HepG2 (cell line): ENCODE results near the gene PLEKHG4. TPM values are rescaled to one million over a fixed set of nuclear protein-coding genes. Genes with fewer than 3 reads are reported as not detected.

Source experiments
- ATAC-seq: fragments of 200-7000 bp; cut with Tn5 transposase; 3 replicates; pipeline ENCODE4 v1.9.1; 2020; ENCODE audit warnings: mild to moderate bottlenecking, moderate library complexity
- BruUV-seq: library from RNA; stranded (reverse); fragments of 400-500 nt; replicated peaks from 2 replicates; lab custom pipeline; 2021; lab: Mats Ljungman, UMichigan
- CTCF ChIA-PET: fragments of 300-600 bp; formaldehyde crosslinking; extraction: SDS; loops from one replicate; lab custom pipeline; 2021; ENCODE audit warnings: low total read pairs, inconsistent platforms, low intra/inter-chr PET ratio; lab: Yijun Ruan, JAX
- POLR2A ChIA-PET: fragments of 350-600 bp; sonication (Branson Sonifier 250); formaldehyde crosslinking; loops from one replicate; lab custom pipeline; 2020; ENCODE audit warnings: antibody characterized with exemption, inconsistent platforms; lab: Yijun Ruan, JAX
- DNase-seq: peaks from one replicate; pipeline ENCODE4 v3.0.0-alpha.2; 2015; ENCODE audit warnings: low spot score
- FAIRE-seq: peaks from 3 replicates; lab custom pipeline; 2011; peaks lifted over from hg19 to GRCh38; lab: Jason Lieb, UNC
- H2AFZ ChIP-seq: one replicate; pipeline ENCODE4 v1.6.1; 2011; ENCODE audit warnings: low read length, inconsistent platforms
- H3K27ac ChIP-seq: fragments of 300-600 bp; 3 replicates; pipeline ENCODE4 v1.8.0; 2011; ENCODE audit warnings: mixed run types, mild to moderate bottlenecking, mixed read lengths, low read length, inconsistent platforms; ENCODE audit not compliant: insufficient read depth; ENCODE audit errors: extremely low read length
- H3K27me3 ChIP-seq, 2 experiments: fragments of 200-600 bp in 1 of 2; 2 replicates in 1 of 2; 3 replicates in 1 of 2; pipeline versions ENCODE4 v1.6.0 to v1.8.0; 2011; ENCODE audit warnings: low read length in 2 of 2, mild to moderate bottlenecking in 2 of 2, moderate library complexity in 2 of 2, inconsistent platforms in 1 of 2; ENCODE audit not compliant: insufficient read depth in 2 of 2, control insufficient read depth in 1 of 2
- H3K36me3 ChIP-seq, 2 experiments: fragments of 200-600 bp in 1 of 2; replicated peaks in 1 of 2; 2 replicates in 1 of 2; 3 replicates in 1 of 2; pipeline versions ENCODE4 v1.5.1 to v1.8.0; 2011; ENCODE audit warnings: low read length in 2 of 2, inconsistent platforms in 1 of 2; ENCODE audit not compliant: insufficient read depth in 2 of 2, control insufficient read depth in 1 of 2
- H3K4me1 ChIP-seq: 2 replicates; pipeline ENCODE4 v1.5.1; 2012; ENCODE audit warnings: low read length, inconsistent platforms; ENCODE audit not compliant: insufficient read depth
- H3K4me2 ChIP-seq: 2 replicates; pipeline ENCODE4 v1.6.0; 2011; ENCODE audit warnings: low read depth, low read length, inconsistent platforms
- H3K4me3 ChIP-seq, 3 experiments: fragments of 200-600 bp in 1 of 3; sonication (generic), shearing (Covaris generic) in 1 of 3; replicated peaks in 1 of 3; 2 replicates each; pipeline ENCODE4 v1.5.1; 2011 to 2016; ENCODE audit warnings: low read length in 3 of 3, inconsistent platforms in 2 of 3, low read depth in 2 of 3, mild to moderate bottlenecking in 2 of 3, control low read depth in 1 of 3, mixed read lengths in 1 of 3; ENCODE audit not compliant: insufficient read depth in 1 of 3
- H3K79me2 ChIP-seq: one replicate; pipeline ENCODE4 v1.6.1; 2011; ENCODE audit warnings: low read length, inconsistent platforms; ENCODE audit not compliant: insufficient read depth
- H3K9ac ChIP-seq: 2 replicates; pipeline ENCODE4 v1.6.0; 2011; ENCODE audit warnings: mild to moderate bottlenecking, low read depth, low read length, inconsistent platforms; ENCODE audit not compliant: insufficient read depth
- H3K9me3 ChIP-seq: 2 replicates; pipeline ENCODE4 v1.5.1; 2012; ENCODE audit warnings: mild to moderate bottlenecking, low read length
- H4K20me1 ChIP-seq: 2 replicates; pipeline ENCODE4 v1.6.0; 2011; ENCODE audit warnings: inconsistent platforms, mild to moderate bottlenecking, low read length, moderate library complexity; ENCODE audit not compliant: insufficient read depth
- GTF3A ChIP-seq: sonication (generic); formaldehyde crosslinking; conservative IDR thresholded peaks from 2 replicates; pipeline ENCODE4 v1.4.0; 2020; ENCODE audit warnings: mild to moderate bottlenecking, missing genetic modification reagents
- MAZ ChIP-seq, 2 experiments: sonication (generic) in 1 of 2; formaldehyde crosslinking in 1 of 2; IDR thresholded peaks; 2 replicates each; pipeline versions ENCODE4 v1.5.0 to v1.6.1; 2012 to 2020; ENCODE audit warnings: low read depth in 2 of 2, mild to moderate bottlenecking in 2 of 2, borderline replicate concordance in 1 of 2, improper control_type of control experiment in 1 of 2, low read length in 1 of 2, missing genetic modification reagents in 1 of 2, moderate library complexity in 1 of 2
- NR3C1 ChIP-seq: sonication (generic); formaldehyde crosslinking; IDR thresholded peaks from 2 replicates; pipeline ENCODE4 v1.4.0; 2020; ENCODE audit warnings: missing genetic modification reagents
- ZKSCAN5 ChIP-seq: sonication (generic); formaldehyde crosslinking; IDR thresholded peaks from 2 replicates; pipeline ENCODE4 v1.5.1; 2020; ENCODE audit warnings: mild to moderate bottlenecking, missing genetic modification reagents
- ZNF441 ChIP-seq: sonication (generic); formaldehyde crosslinking; IDR thresholded peaks from 2 replicates; pipeline ENCODE4 v1.7.0; 2021; ENCODE audit warnings: missing genetic modification reagents, borderline replicate concordance
- ZNF605 ChIP-seq: sonication (generic); formaldehyde crosslinking; IDR thresholded peaks from 2 replicates; pipeline ENCODE4 v1.8.0; 2022; ENCODE audit warnings: mild to moderate bottlenecking, missing genetic modification reagents
- WGBS: methylation state at CpG from one replicate; pipeline ENCODE4 v1.1.6; 2017; ENCODE audit warnings: low lambda C conversion rate; 5-methylcytosine and 5-hydroxymethylcytosine counted together
- in situ Hi-C: cut with HindIII; loops from 2 replicates; pipeline ENCODE4 v1.10.0; 2017; ENCODE audit warnings: low pct_unique_long_range_greater_than_20kb; ENCODE audit not compliant: extremely low pct_ligation_motif_present
- intact Hi-C: fragments of 100-400 bp; cut with micrococcal nuclease; formaldehyde crosslinking; loops from one replicate; pipeline ENCODE4 v1.10.0; 2022; ENCODE audit not compliant: unreplicated experiment
- polyA plus RNA-seq, 8 experiments: library from polyadenylated mRNA; depleted of rRNA in 3 of 8; stranded (reverse) in 7 of 8; unstranded in 1 of 8; fragments of >200 nt; fragmentation: Illumina TruSeq in 4 of 8; extraction: Trizol in 4 of 8; gene quantifications; 2 replicates each; pipeline versions ENCODE4 v1.2.1 to v1.2.3, GENCODE V29; 2011 to 2016; ENCODE audit warnings: low read depth in 4 of 8, missing spikeins in 1 of 8, mixed read lengths in 1 of 8; ENCODE audit not compliant: insufficient read depth in 1 of 8
- total RNA-seq, 5 experiments: library from RNA; depleted of rRNA; stranded (reverse); fragments of >200 nt; fragmentation: Illumina TruSeq; extraction: Trizol; gene quantifications; 2 replicates each; pipeline ENCODE4 v1.2.3, GENCODE V29; 2016; ENCODE audit warnings: low read depth in 1 of 5

PLEKHG4 gene
- total and polyA plus RNA-seq, 2 of the 13 experiments (the other 11 are each of a cell fraction or from before 2014, with no cell fraction given), result 7.1 to 13.6 TPM

DNA sequence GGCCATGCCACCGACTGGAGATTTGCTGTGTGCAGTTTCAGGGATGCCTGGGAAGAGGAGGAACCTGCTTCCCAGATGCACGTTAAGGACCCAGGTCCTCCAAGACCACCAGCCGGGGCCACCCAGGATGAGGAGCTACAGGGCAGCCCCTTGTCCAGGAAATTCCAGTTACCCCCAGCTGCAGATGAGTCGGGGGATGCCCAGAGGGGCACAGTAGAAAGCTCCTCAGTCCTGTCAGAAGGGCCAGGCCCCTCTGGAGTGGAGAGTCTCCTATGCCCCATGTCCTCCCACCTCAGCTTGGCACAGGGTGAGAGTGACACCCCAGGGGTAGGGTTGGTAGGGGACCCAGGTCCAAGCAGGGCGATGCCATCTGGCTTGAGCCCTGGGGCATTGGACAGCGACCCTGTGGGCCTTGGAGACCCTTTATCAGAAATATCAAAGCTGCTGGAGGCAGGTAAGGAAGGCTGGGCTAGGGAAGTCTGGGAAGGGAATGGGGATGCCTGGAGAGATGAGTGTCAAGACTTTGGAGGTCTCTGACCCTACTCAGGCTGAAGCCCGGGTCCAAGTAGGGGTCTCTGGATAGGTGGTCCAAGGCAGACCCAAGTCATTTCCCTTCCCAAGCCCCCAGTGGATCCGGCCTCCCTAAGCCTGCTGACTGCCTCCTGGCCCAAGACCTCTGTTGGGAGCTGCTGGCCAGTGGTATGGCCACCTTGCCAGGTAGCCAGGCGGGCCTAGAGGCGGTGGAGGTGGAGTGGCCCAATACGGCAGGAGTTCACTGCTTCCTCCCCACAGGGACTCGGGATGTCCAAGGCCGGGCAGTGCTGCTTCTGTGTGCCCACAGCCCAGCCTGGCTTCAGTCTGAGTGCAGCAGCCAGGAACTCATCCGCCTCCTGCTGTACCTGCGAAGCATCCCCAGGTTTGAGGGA, 1.0 kb downstream of the PLEKHG4 start (continued):
- 0 out of 2 replicates have a peak, but pooled peaks have one; percentile 32 for TF ChIP-seq ZNF605 (CRISPR knock-in tag)
- no peak for TF ChIP-seq GTF3A

DNA sequence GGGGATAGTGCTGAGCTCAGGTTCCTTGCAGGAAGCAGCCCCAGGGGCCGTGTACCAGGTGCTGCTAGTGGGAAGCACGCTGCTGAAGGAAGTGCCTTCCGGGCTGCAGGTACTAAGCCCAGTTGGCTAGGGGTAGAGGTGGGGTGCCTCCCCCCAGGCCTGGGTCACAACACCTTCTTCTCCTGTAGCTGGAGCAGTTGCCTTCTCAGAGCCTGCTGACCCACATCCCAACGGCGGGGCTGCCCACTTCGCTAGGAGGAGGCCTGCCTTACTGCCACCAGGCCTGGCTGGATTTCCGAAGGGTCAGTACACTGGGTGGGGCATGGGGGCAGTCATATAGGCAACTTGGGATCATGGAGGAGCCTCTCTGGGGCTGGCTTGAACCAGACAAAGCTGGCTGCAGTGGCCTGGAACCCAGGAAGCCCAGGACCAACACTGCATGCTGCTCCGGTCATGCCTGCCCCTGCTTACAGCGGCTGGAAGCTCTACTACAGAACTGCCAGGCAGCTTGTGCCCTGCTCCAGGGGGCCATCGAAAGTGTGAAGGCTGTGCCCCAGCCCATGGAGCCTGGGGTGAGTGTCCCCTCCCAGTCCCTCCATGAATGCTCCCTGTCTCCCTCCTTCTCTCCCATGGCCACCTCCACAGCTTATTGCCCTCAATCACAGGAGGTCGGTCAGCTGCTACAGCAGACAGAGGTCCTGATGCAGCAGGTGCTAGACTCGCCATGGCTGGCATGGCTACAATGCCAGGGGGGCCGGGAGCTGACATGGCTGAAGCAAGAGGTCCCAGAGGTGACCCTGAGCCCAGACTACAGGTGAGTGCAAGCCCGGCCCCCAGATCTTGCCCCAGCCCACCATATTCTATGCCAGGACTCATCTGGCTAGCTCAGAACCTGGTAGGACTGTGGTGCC, 2.5 kb downstream of the PLEKHG4 start:
- no peak overlapping the region for H3K4me3 ChIP-seq
- in situ Hi-C loops (no loop called here), intact Hi-C loops (no loop called here)
- peaks cover 28% of the 10 kb centered on the region for H3K4me1 ChIP-seq
- no peak for TF ChIP-seq NR3C1 (CRISPR knock-in tag)
- no peak for TF ChIP-seq ZNF441
- TF ChIP-seq ZKSCAN5, result no peak
- no peak for TF ChIP-seq MAZ (IDR thresholded peaks at IDR 0.05; ENCODE audit: borderline replicate concordance, low read depth, low read length)
- no peak for TF ChIP-seq MAZ (CRISPR knock-in tag; IDR thresholded peaks at IDR 0.05; ENCODE audit: low read depth)
- H3K36me3 ChIP-seq, result peaks cover 0 to 5% of the 10 kb centered on the region in 2 experiments; a peak in 1 of 5 replicates
- BruUV-seq, result no TSS peak
- peaks cover 4% of the 10 kb centered on the region for H3K79me2 ChIP-seq
- H3K4me2 ChIP-seq, result no peak overlapping the region
- DNase-seq (no peak), ATAC-seq (no peak), FAIRE-seq (no peak)
- H3K27me3 ChIP-seq, result no peaks in the 10 kb centered on the region
- CTCF ChIA-PET, result no interaction called here
- no peak overlapping the region for H2AFZ ChIP-seq
- 88% methylated on average over 11 of the region's 14 CpGs for WGBS
- no peak overlapping the region for H3K9ac ChIP-seq
- POLR2A ChIA-PET, result interaction anchor here (0.6 kb wide), 1 partner anchor 167 kb away, joined by 3 read pairs; no protein-coding TSS in a partner anchor
- H4K20me1 ChIP-seq, result no peaks in the 10 kb centered on the region
- no peak overlapping the region for H3K27ac ChIP-seq
- no peaks in the 10 kb centered on the region for H3K9me3 ChIP-seq
